Caco-2 (cell line): ENCODE results near the gene CLECL1. TPM values are rescaled to one million over a fixed set of nuclear protein-coding genes. Genes with fewer than 3 reads are reported as not detected.

Source experiments
- BruUV-seq: library from RNA; stranded (reverse); fragments of 400-500 nt; replicated peaks from 2 replicates; lab custom pipeline; 2021; lab: Mats Ljungman, UMichigan
- CTCF ChIA-PET: fragments of 300-600 bp; sonication (Branson Sonifier 250); formaldehyde crosslinking; loops from one replicate; lab custom pipeline; 2022; ENCODE audit warnings: antibody characterized with exemption; lab: Charles Lee
- POLR2A ChIA-PET: fragments of 300-600 bp; sonication (Branson Sonifier 250); formaldehyde crosslinking; loops from one replicate; lab custom pipeline; 2022; ENCODE audit warnings: antibody characterized with exemption; lab: Charles Lee
- DNase-seq, 2 experiments: peaks; one replicate each; pipeline versions ENCODE4 v3.0.0 to v3.0.0-alpha.2; 2020 to 2022
- H3K27me3 ChIP-seq: replicated peaks from 2 replicates; pipeline ENCODE4 v1.6.0; 2011; ENCODE audit warnings: low read length; ENCODE audit not compliant: control insufficient read depth, insufficient read depth
- H3K36me3 ChIP-seq: 2 replicates; pipeline ENCODE4 v1.5.1; 2011; ENCODE audit warnings: low read length; ENCODE audit not compliant: control insufficient read depth, insufficient read depth
- H3K4me1 ChIP-seq: fragments of 250-450 bp; sonication (Bioruptor Pico); 2 replicates; pipeline ENCODE4 v1.5.1; 2020; ENCODE audit warnings: mild to moderate bottlenecking
- H3K4me3 ChIP-seq: 2 replicates; pipeline ENCODE4 v1.5.1; 2011; ENCODE audit warnings: low read depth, mild to moderate bottlenecking, control low read depth, low read length
- H3K9me3 ChIP-seq: fragments of 250-450 bp; sonication (Bioruptor Pico); 2 replicates; pipeline ENCODE4 v1.5.1; 2020; ENCODE audit warnings: mild to moderate bottlenecking, moderate library complexity
- H3K27ac Mint-ChIP-seq: one replicate; pipeline ENCODE4 v1.8.0; 2022; ENCODE audit warnings: mixed read lengths; ENCODE audit not compliant: unreplicated experiment
- H3K27me3 Mint-ChIP-seq: one replicate; pipeline ENCODE4 v1.8.0; 2022; ENCODE audit warnings: mixed read lengths; ENCODE audit not compliant: insufficient read depth, unreplicated experiment
- H3K36me3 Mint-ChIP-seq: one replicate; pipeline ENCODE4 v1.8.0; 2022; ENCODE audit warnings: mild to moderate bottlenecking, mixed read lengths; ENCODE audit not compliant: insufficient read depth, unreplicated experiment
- H3K4me1 Mint-ChIP-seq: one replicate; pipeline ENCODE4 v1.8.0; 2022; ENCODE audit warnings: low read depth, mixed read lengths; ENCODE audit not compliant: unreplicated experiment
- H3K4me3 Mint-ChIP-seq: one replicate; pipeline ENCODE4 v1.8.0; 2022; ENCODE audit warnings: mild to moderate bottlenecking, moderate library complexity, mixed read lengths; ENCODE audit not compliant: unreplicated experiment
- H3K9me3 Mint-ChIP-seq: one replicate; pipeline ENCODE4 v1.8.0; 2022; ENCODE audit warnings: mixed read lengths; ENCODE audit not compliant: unreplicated experiment
- CTCF ChIP-seq, 2 experiments: fragments of 200-600 bp in 1 of 2; IDR thresholded peaks; 1 replicate in 1 of 2; 2 replicates in 1 of 2; pipeline versions ENCODE4 v1.5.1 to v1.8.0; 2011 to 2022; ENCODE audit warnings: antibody characterized with exemption in 1 of 2, control low read depth in 1 of 2, inconsistent platforms in 1 of 2, low read depth in 1 of 2, low read length in 1 of 2, mild to moderate bottlenecking in 1 of 2, moderate library complexity in 1 of 2; ENCODE audit not compliant: insufficient read depth in 1 of 2, severe bottlenecking in 1 of 2, unreplicated experiment in 1 of 2
- intact Hi-C: fragments of 100-400 bp; cut with micrococcal nuclease; formaldehyde crosslinking; loops from one replicate; pipeline ENCODE4 v1.10.0; 2022; ENCODE audit not compliant: unreplicated experiment
- total RNA-seq: library from RNA; stranded (reverse); gene quantifications from 2 replicates; pipeline ENCODE4 v1.2.3, GENCODE V29; 2022

The CLECL1 gene
- total RNA-seq, 1 experiment from 2014 or later, result not detected

GRCh38 chr12:9731393-9731792, 1.5 kb downstream of the CLECL1 start:
- CTCF ChIA-PET, result no interaction called here
- H3K27ac Mint-ChIP-seq, result no peak overlapping the region
- H3K27me3 Mint-ChIP-seq, result peaks cover 9% of the 10 kb centered on the region
- Histone ChIP-seq H3K9me3 (no peaks in the 10 kb centered on the region), H3K27me3 (no peaks in the 10 kb centered on the region; the same call in 1 of the 2 replicates), H3K4me3 (no peak overlapping the region), H3K4me1 (no peaks in the 10 kb centered on the region), H3K36me3 (no peaks in the 10 kb centered on the region)
- no peaks in the 10 kb centered on the region for H3K9me3 Mint-ChIP-seq
- TF ChIP-seq CTCF (IDR thresholded peaks at IDR 0.05; ENCODE audit: insufficient read depth in 1 of 2, low read depth in 1 of 2, low read length in 1 of 2, severe bottlenecking in 1 of 2, unreplicated experiment in 1 of 2), result no peak
- H3K4me1 Mint-ChIP-seq, result no peaks in the 10 kb centered on the region
- POLR2A ChIA-PET, result no interaction called here
- no TSS peak for BruUV-seq
- H3K36me3 Mint-ChIP-seq, result no peaks in the 10 kb centered on the region
- no peak overlapping the region for H3K4me3 Mint-ChIP-seq
- no peak for DNase-seq
- intact Hi-C loops, result no loop called here

GRCh38 chr12:9730591-9730990, 2.3 kb downstream of the CLECL1 start:
- CTCF ChIA-PET, result no interaction called here
- no peak overlapping the region for H3K27ac Mint-ChIP-seq

DNA sequence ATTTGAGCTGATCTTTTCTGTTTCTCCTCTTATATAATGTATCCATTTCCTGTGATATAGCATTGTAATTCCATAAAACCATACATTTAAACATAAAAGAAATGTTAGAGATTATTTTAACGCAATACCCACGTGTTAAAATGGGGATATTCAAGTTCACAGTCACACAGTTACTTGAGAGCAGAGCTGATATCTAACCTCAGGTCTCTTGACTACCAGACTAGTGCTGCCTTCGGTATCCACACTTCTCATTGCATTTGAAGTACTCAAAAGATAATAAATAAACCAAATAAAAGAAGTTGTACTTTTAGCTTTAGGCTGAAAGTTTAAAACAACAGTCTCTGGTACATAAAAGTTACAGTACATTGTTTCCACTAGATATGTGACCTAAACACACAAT, 2.9 kb downstream of the CLECL1 start:
- Mint-ChIP-seq H3K27ac (no peak overlapping the region), H3K27me3 (peaks cover 11% of the 10 kb centered on the region), H3K4me1 (no peaks in the 10 kb centered on the region), H3K36me3 (no peaks in the 10 kb centered on the region), H3K9me3 (no peaks in the 10 kb centered on the region), H3K4me3 (no peak overlapping the region)
- TF ChIP-seq CTCF (IDR thresholded peaks at IDR 0.05; ENCODE audit: insufficient read depth in 1 of 2, low read depth in 1 of 2, low read length in 1 of 2, severe bottlenecking in 1 of 2, unreplicated experiment in 1 of 2), result no peak
- no peak for DNase-seq
- no peaks in the 10 kb centered on the region for H3K4me1 ChIP-seq
- H3K9me3 ChIP-seq, result no peaks in the 10 kb centered on the region
- no TSS peak for BruUV-seq
- intact Hi-C loops, result no loop called here
- ChIA-PET POLR2A (no interaction called here), CTCF (interaction anchor here (0.6 to 1.1 kb wide), 2 partner anchors 13 to 1073 kb away, joined by 3 read pairs; no protein-coding TSS in a partner anchor)
- no peak overlapping the region for H3K4me3 ChIP-seq
- no peaks in the 10 kb centered on the region for H3K36me3 ChIP-seq
- H3K27me3 ChIP-seq, result no peaks in the 10 kb centered on the region; the same call in 1 of the 2 replicates

More at GRCh38 chr12:9730591-9730990, 2.3 kb downstream of the CLECL1 start:
- DNase-seq, result no peak
- Mint-ChIP-seq H3K4me3 (no peak overlapping the region), H3K9me3 (no peaks in the 10 kb centered on the region), H3K4me1 (no peaks in the 10 kb centered on the region), H3K27me3 (peaks cover 11% of the 10 kb centered on the region), H3K36me3 (no peaks in the 10 kb centered on the region)
- H3K4me3 ChIP-seq, result no peak overlapping the region
- TF ChIP-seq CTCF (IDR thresholded peaks at IDR 0.05; ENCODE audit: insufficient read depth in 1 of 2, low read depth in 1 of 2, low read length in 1 of 2, severe bottlenecking in 1 of 2, unreplicated experiment in 1 of 2), result no peak
- H3K4me1 ChIP-seq, result no peaks in the 10 kb centered on the region
- H3K36me3 ChIP-seq, result no peaks in the 10 kb centered on the region
- intact Hi-C loops, result no loop called here
- no peaks in the 10 kb centered on the region; the same call in 1 of the 2 replicates for H3K27me3 ChIP-seq
- no peaks in the 10 kb centered on the region for H3K9me3 ChIP-seq
- BruUV-seq, result no TSS peak
- POLR2A ChIA-PET, result no interaction called here
